GM12892 (cell line): ENCODE results near the gene RASA4B.

ENCODE experiments used
- POLR2A ChIP-seq: IDR thresholded peaks from 2 replicates; pipeline ENCODE4 v1.6.1; 2011; ENCODE audit warnings: low read depth, low read length, control low read depth
- POLR2AphosphoS5 ChIP-seq: IDR thresholded peaks from 2 replicates; pipeline ENCODE4 v1.6.1; 2011; ENCODE audit warnings: low read depth, low read length, control low read depth
- TAF1 ChIP-seq: IDR thresholded peaks from 2 replicates; pipeline ENCODE4 v1.6.1; 2011; ENCODE audit warnings: low read depth, mild to moderate bottlenecking, control low read depth, low read length, borderline replicate concordance

DNA sequence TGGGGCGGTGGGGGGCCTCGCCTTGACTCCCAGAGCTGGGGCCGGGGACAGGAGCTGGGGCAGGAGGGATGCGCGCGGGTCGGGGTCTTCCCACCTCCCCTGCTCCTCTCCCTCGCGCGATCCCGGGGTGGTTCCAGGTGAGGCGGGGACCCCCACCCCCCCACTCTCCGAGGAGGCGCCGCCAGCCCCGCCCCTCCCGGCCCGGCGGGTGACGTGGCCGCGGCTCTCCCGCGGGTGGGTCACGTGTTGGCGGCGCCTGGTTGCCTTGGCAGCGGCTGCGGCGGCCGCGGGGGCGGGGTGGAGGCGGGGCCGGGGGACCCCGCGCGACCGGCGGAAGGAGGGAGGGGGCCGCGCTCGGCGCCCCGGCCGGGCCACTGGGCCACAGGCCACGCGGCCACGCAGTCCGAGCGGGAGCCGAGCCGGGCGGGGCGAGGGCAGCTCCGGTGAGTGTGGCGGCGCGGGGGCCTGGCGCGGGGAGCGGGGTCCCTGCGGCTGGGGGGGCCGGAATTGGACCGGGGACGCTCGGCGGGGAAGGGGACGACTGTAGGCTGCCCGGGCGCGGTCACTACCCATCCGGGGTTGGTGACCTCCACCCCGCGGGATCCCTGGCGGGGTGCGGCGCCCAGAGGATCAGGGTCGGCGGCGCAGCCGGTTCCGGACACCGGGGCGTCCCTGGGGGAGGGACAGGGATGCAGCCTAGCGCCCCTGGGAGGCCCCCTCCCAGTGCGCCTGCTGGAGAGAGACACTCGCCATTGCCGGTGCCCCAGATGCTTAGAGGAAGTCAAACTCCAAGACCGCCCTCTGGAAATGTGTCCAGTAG lies 84.1 kb downstream of the RASA4B start, which contains the start of gene ORAI2:
- peak; percentile 64; the same call in 1 of the 2 replicates for TF ChIP-seq POLR2A
- no peak for TF ChIP-seq TAF1
- TF ChIP-seq POLR2AphosphoS5 = no peak
